ENCODE results near the gene NFIC. TPM values are rescaled to one million over a fixed set of nuclear protein-coding genes. Genes with fewer than 3 reads are reported as not detected.

The NFIC gene
- total RNA-seq, 4 donors from 2014 or later = 138 to 200 (median 160) TPM

DNA sequence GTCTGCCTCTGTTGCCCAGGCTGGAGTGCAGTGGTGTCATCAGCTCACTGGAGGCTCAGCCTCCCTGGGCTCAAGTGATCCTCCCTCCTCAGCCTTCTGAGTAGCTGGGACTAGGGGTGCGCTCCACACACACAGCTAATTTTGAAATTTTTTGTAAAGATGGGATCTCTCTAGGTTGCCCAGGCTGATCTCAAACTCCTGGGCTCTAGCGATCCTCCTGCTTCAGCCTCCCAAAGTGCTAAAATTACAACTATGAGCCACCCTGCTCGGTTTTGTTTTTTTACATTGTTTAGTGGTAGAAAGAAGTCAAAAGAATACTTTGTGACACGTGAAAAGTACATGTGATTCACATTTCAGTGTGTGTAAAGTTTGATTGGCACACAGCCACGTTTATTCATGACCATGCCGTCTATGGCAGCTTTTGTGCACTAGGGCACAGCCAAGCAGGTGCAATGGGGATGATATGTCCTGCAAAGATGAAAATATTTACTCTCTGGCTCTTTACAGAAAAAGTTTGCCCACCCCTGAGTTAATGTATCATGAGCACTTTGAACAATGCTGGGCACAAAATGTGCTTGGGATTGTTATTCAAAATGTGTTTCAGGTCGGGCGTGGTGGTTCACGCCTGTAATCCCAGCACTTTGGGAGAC is 16.2 kb upstream of the NFIC start:
- Histone ChIP-seq H3K36me3 (peaks cover 0 to 3% (median 0%) of the 10 kb centered on the region in 3 donors), H3K9me3 (peaks cover 0 to 8% (median 0%) of the 10 kb centered on the region in 4 donors), H3K4me1 (peaks cover 0 to 18% (median 10%) of the 10 kb centered on the region in 4 donors), H3K4me3 (no peak overlapping the region), H3K27me3 (no peaks in the 10 kb centered on the region), H3K27ac (peak overlapping the region in 1 of 4 donors; percentile 5)
- no peak for DNase-seq (ENCODE audit: low spot score in 2 of 2)
- WGBS, 2 donors = 62 to 64% methylated on average over 9 of the region's 9 CpGs
- no peak for TF ChIP-seq CTCF (IDR thresholded peaks at IDR 0.05)
- TF ChIP-seq EP300 (IDR thresholded peaks at IDR 0.05) = no peak
- TF ChIP-seq POLR2A (IDR thresholded peaks at IDR 0.05) = no peak

GRCh38 chr19:3351702-3352447 is 14.5 kb upstream of the NFIC start:
- Histone ChIP-seq H3K9me3 (peaks cover 0 to 9% (median 0%) of the 10 kb centered on the region in 4 donors), H3K4me3 (no peak overlapping the region), H3K27ac (no peak overlapping the region), H3K4me1 (peaks cover 0 to 7% (median 3%) of the 10 kb centered on the region in 4 donors), H3K36me3 (peaks cover 0 to 3% (median 0%) of the 10 kb centered on the region in 3 donors), H3K27me3 (no peaks in the 10 kb centered on the region)
- 82 to 83% methylated on average over 8 of the region's 8 CpGs for WGBS, 2 donors
- no peak for TF ChIP-seq EP300 (IDR thresholded peaks at IDR 0.05)
- TF ChIP-seq CTCF (IDR thresholded peaks at IDR 0.05) = no peak
- no peak for DNase-seq (ENCODE audit: low spot score in 2 of 2)

DNA sequence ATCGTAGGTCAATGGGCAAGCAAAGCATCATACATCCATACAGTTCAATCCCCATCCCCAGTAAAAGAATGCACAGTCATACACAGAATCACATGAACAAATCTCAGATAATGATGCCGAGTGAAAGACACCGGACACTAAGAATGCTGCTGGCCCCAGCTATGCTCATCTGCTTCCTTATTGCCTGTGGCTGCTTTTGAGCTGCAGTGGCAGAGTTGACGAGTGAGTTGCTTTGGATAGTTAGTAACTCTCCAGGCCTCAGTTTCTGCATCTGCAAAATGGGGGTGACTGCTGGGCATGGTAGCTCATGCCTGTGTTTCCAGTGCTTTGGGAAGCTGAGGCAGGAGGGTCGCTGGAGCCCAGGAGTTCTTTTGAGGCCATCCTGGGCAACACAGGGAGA is 12.9 kb upstream of the NFIC start:
- no peak for TF ChIP-seq EP300 (IDR thresholded peaks at IDR 0.05)
- no peak for TF ChIP-seq POLR2A (IDR thresholded peaks at IDR 0.05)
- no peak for TF ChIP-seq CTCF (IDR thresholded peaks at IDR 0.05)
- H3K9me3 ChIP-seq = peaks cover 0 to 9% (median 0%) of the 10 kb centered on the region in 4 donors
- WGBS, 2 donors = 45 to 51% methylated on average over 4 of the region's 5 CpGs
- H3K36me3 ChIP-seq = peaks cover 0 to 3% (median 0%) of the 10 kb centered on the region in 3 donors
- peaks cover 0 to 12% (median 7%) of the 10 kb centered on the region in 4 donors for H3K4me1 ChIP-seq
- no peak overlapping the region for H3K4me3 ChIP-seq
- H3K27ac ChIP-seq = no peak overlapping the region
- H3K27me3 ChIP-seq = no peaks in the 10 kb centered on the region
- DNase-seq (ENCODE audit: low spot score in 2 of 2) = no peak

DNA sequence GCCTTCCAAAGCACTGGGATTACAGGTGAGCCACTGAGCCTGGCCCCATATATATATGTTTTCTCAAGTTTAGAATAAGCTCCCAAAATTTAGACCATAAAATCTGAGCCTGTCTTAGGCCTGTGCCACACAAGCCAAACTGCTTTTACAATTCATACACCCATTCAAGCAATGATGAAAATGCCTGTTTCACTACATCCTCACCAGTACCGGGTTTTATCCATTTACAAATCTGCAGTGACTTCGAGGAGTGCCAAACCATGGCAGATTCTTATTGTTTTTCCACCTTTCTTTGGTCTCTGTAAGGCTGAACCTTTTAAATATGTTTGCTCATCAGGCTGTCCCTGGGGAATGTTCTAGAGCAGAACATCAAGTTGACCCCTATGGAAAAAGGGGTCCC is 9.6 kb upstream of the NFIC start:
- no peak for TF ChIP-seq EP300 (IDR thresholded peaks at IDR 0.05)
- TF ChIP-seq CTCF (IDR thresholded peaks at IDR 0.05) = no peak
- TF ChIP-seq POLR2A (IDR thresholded peaks at IDR 0.05) = no peak
- Histone ChIP-seq H3K4me1 (peaks cover 0 to 27% (median 11%) of the 10 kb centered on the region in 4 donors), H3K4me3 (no peak overlapping the region), H3K27ac (peak overlapping the region in 1 of 4 donors; percentile 100), H3K36me3 (peaks cover 0 to 3% (median 0%) of the 10 kb centered on the region in 3 donors), H3K9me3 (peaks cover 0 to 9% (median 0%) of the 10 kb centered on the region in 4 donors), H3K27me3 (no peaks in the 10 kb centered on the region)
- WGBS, 2 donors = 90 to 95% methylated on average over 2 of the region's 2 CpGs
- DNase-seq (ENCODE audit: low spot score in 2 of 2) = no peak

All from tibial nerve (tissue), 4 donors.